DND-41 (cell line): Measurements from ENCODE around the gene CHN2.

Source experiments
- ATAC-seq: fragments of 200-7000 bp; cut with Tn5 transposase; 3 replicates; pipeline ENCODE4 v1.9.1; 2021; ENCODE audit warnings: low read depth; ENCODE audit not compliant: insufficient read depth
- DNase-seq: peaks from one replicate; pipeline ENCODE4 v3.0.0-alpha.2; 2020
- H2AFZ ChIP-seq: 2 replicates; pipeline ENCODE4 v1.6.0; 2012; ENCODE audit warnings: low read depth, low read length
- H3K27ac ChIP-seq: 2 replicates; pipeline ENCODE4 v1.5.1; 2012; ENCODE audit warnings: low read length, inconsistent platforms
- H3K27me3 ChIP-seq: fragments of 200-600 bp; sonication (generic); 2 replicates; pipeline ENCODE4 v1.6.0; 2012; ENCODE audit warnings: low read length, mild to moderate bottlenecking, inconsistent platforms; ENCODE audit not compliant: insufficient read depth, poor library complexity
- H3K36me3 ChIP-seq: 2 replicates; pipeline ENCODE4 v1.5.1; 2012; ENCODE audit warnings: low read length, inconsistent platforms; ENCODE audit not compliant: insufficient read depth
- H3K4me1 ChIP-seq: 2 replicates; pipeline ENCODE4 v1.5.1; 2012; ENCODE audit warnings: mild to moderate bottlenecking, low read length; ENCODE audit not compliant: insufficient read depth
- H3K4me2 ChIP-seq: 2 replicates; pipeline ENCODE4 v1.6.0; 2012; ENCODE audit warnings: mild to moderate bottlenecking, moderate library complexity, low read length, inconsistent platforms; ENCODE audit not compliant: insufficient read depth
- H3K4me3 ChIP-seq, 2 experiments: fragments of 200-600 bp in 1 of 2; shearing (Covaris generic) in 1 of 2; 2 replicates each; pipeline ENCODE4 v1.5.1; 2012 to 2016; ENCODE audit warnings: inconsistent platforms in 2 of 2, low read length in 2 of 2, mild to moderate bottlenecking in 2 of 2, low read depth in 1 of 2, moderate library complexity in 1 of 2
- H3K79me2 ChIP-seq: 2 replicates; pipeline ENCODE4 v1.6.0; 2012; ENCODE audit warnings: low read length, inconsistent platforms; ENCODE audit not compliant: insufficient read depth
- H3K9ac ChIP-seq: 2 replicates; pipeline ENCODE4 v1.6.0; 2012; ENCODE audit warnings: low read depth, mild to moderate bottlenecking, inconsistent platforms, low read length, moderate library complexity
- H3K9me3 ChIP-seq: 2 replicates; pipeline ENCODE4 v1.5.1; 2012; ENCODE audit warnings: low read length, moderate library complexity, mild to moderate bottlenecking, inconsistent platforms; ENCODE audit not compliant: insufficient read depth, severe bottlenecking
- H4K20me1 ChIP-seq: 2 replicates; pipeline ENCODE4 v1.6.0; 2012; ENCODE audit warnings: low read length; ENCODE audit not compliant: insufficient read depth
- CTCF ChIP-seq: IDR thresholded peaks from 2 replicates; pipeline ENCODE4 v1.5.1; 2012; ENCODE audit warnings: borderline replicate concordance, low read length, moderate library complexity, mild to moderate bottlenecking; ENCODE audit not compliant: poor library complexity, severe bottlenecking; ENCODE audit errors: extremely low read depth
- EZH2 ChIP-seq: IDR thresholded peaks from 3 replicates; pipeline ENCODE4 v1.6.1; 2012; ENCODE audit warnings: borderline replicate concordance, low read depth, mild to moderate bottlenecking, moderate library complexity, low read length, inconsistent platforms; ENCODE audit not compliant: severe bottlenecking

The CHN2 gene

GRCh38 chr7:29496355-29497020 is 301.9 kb downstream of the CHN2 start:
- H3K9ac ChIP-seq: no peak overlapping the region
- H3K9me3 ChIP-seq: no peaks in the 10 kb centered on the region
- no peaks in the 10 kb centered on the region for H3K36me3 ChIP-seq
- TF ChIP-seq CTCF (no peak), EZH2 (no peak)
- ATAC-seq: no peak
- no peak overlapping the region for H3K4me3 ChIP-seq
- no peaks in the 10 kb centered on the region for H4K20me1 ChIP-seq
- H3K4me1 ChIP-seq: no peaks in the 10 kb centered on the region
- DNase-seq: no peak
- no peaks in the 10 kb centered on the region for H3K79me2 ChIP-seq
- H3K27me3 ChIP-seq: no peaks in the 10 kb centered on the region
- no peak overlapping the region for H3K4me2 ChIP-seq
- no peak overlapping the region for H3K27ac ChIP-seq
- no peak overlapping the region for H2AFZ ChIP-seq

DNA sequence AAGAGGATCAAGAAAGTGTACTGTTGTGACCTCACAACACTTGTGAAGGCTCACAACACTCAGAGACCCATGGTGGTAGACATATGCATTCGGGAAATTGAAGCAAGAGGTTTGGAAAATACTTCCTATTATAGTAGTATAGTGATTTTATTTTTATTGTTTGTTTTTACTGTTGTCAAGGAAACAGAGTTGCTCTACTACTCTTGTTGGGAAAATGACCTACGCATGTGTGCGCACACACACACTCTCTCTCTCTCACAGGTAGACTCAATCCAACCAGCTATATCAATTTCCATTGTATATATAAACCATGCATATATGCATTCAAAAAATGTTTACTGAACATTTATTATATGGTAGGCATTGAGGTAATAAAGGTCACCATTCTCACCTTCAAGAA is 305.4 kb downstream of the CHN2 start:
- Histone ChIP-seq H3K27me3 (no peaks in the 10 kb centered on the region), H3K27ac (no peak overlapping the region), H3K9me3 (no peaks in the 10 kb centered on the region), H2AFZ (no peak overlapping the region), H3K4me3 (no peak overlapping the region), H3K4me1 (no peaks in the 10 kb centered on the region), H4K20me1 (no peaks in the 10 kb centered on the region), H3K36me3 (no peaks in the 10 kb centered on the region), H3K4me2 (no peak overlapping the region), H3K79me2 (no peaks in the 10 kb centered on the region), H3K9ac (no peak overlapping the region)
- TF ChIP-seq EZH2: no peak
- TF ChIP-seq CTCF: no peak
- no peak for DNase-seq
- ATAC-seq: no peak

GRCh38 chr7:29500719-29501118 is 306.1 kb downstream of the CHN2 start:
- H3K4me2 ChIP-seq: no peak overlapping the region
- no peak overlapping the region for H3K4me3 ChIP-seq
- peaks cover 4% of the 10 kb centered on the region; the same call in 1 of the 2 replicates for H3K36me3 ChIP-seq
- H3K27me3 ChIP-seq: no peaks in the 10 kb centered on the region
- no peaks in the 10 kb centered on the region for H3K79me2 ChIP-seq
- TF ChIP-seq CTCF (no peak), EZH2 (no peak)
- ATAC-seq: no peak
- H3K9me3 ChIP-seq: no peaks in the 10 kb centered on the region
- no peak overlapping the region for H3K27ac ChIP-seq
- H3K4me1 ChIP-seq: no peaks in the 10 kb centered on the region
- H4K20me1 ChIP-seq: no peaks in the 10 kb centered on the region
- no peak overlapping the region for H3K9ac ChIP-seq
- H2AFZ ChIP-seq: no peak overlapping the region
- no peak for DNase-seq
